Effector memory CD4-positive, alpha-beta T cell (primary cell): ENCODE results near the gene ECEL1.
"Not testable (repeated sequence)": the region's sequence is repeated elsewhere in the genome, so short reads cannot be mapped to it uniquely, and the experiment has no call there.

Experiments
- DNase-seq, 3 donors: peaks; one replicate each; pipeline ENCODE4 v3.0.0-alpha.2; 2020
- H3K27ac ChIP-seq: 2 replicates; pipeline ENCODE4 v1.7.0; 2013; ENCODE audit warnings: mild to moderate bottlenecking, low read length, moderate library complexity; ENCODE audit not compliant: insufficient read depth, poor library complexity, severe bottlenecking
- H3K27me3 ChIP-seq: replicated peaks from 2 replicates; pipeline ENCODE4 v1.7.0; 2013; ENCODE audit warnings: mild to moderate bottlenecking, low read length; ENCODE audit not compliant: insufficient read depth, control insufficient read depth, poor library complexity, severe bottlenecking
- H3K36me3 ChIP-seq: 2 replicates; pipeline ENCODE4 v1.7.0; 2013; ENCODE audit warnings: mild to moderate bottlenecking, low read length, moderate library complexity; ENCODE audit not compliant: control insufficient read depth, insufficient read depth
- H3K4me1 ChIP-seq: 2 replicates; pipeline ENCODE4 v1.7.0; 2013; ENCODE audit warnings: low read length, mild to moderate bottlenecking; ENCODE audit not compliant: control insufficient read depth, insufficient read depth, poor library complexity, severe bottlenecking
- H3K4me3 ChIP-seq: 2 replicates; pipeline ENCODE4 v1.7.0; 2013; ENCODE audit warnings: low read length, low read depth, mild to moderate bottlenecking; ENCODE audit not compliant: insufficient read depth, poor library complexity, severe bottlenecking
- H3K9me3 ChIP-seq: 2 replicates; pipeline ENCODE4 v1.7.0; 2013; ENCODE audit warnings: mild to moderate bottlenecking, low read length, moderate library complexity; ENCODE audit not compliant: control insufficient read depth

The ECEL1 gene

GRCh38 chr2:232447091-232447620 lies 40.5 kb downstream of the ECEL1 start:
- Histone ChIP-seq H3K9me3 (no peaks in the 10 kb centered on the region), H3K27me3 (no peaks in the 10 kb centered on the region), H3K27ac (no peak overlapping the region), H3K4me1 (no peaks in the 10 kb centered on the region), H3K4me3 (no peak overlapping the region), H3K36me3 (no peaks in the 10 kb centered on the region)
- DNase-seq = no peak

- not testable (repeated sequence) for H3K9me3 ChIP-seq, H3K4me3 ChIP-seq, H3K27ac ChIP-seq, DNase-seq, H3K27me3 ChIP-seq, H3K36me3 ChIP-seq, H3K4me1 ChIP-seq
These were observed 41.3 kb downstream of the ECEL1 start for GRCh38 chr2:232446266-232446777.

- H3K27ac ChIP-seq, H3K27me3 ChIP-seq: not testable (repeated sequence)
These were observed 42.3 kb downstream of the ECEL1 start for GRCh38 chr2:232445149-232445885.

GRCh38 chr2:232444409-232445148 lies 43.1 kb downstream of the ECEL1 start:
- Histone ChIP-seq H3K27ac (no peak overlapping the region), H3K36me3 (no peaks in the 10 kb centered on the region), H3K4me1 (no peaks in the 10 kb centered on the region), H3K27me3 (no peaks in the 10 kb centered on the region), H3K9me3 (no peaks in the 10 kb centered on the region), H3K4me3 (no peak overlapping the region)
- DNase-seq = peak in 2 of 3 donors; percentile 24 to 25

More at GRCh38 chr2:232445149-232445885, 42.3 kb downstream of the ECEL1 start:
- not testable (repeated sequence) for DNase-seq, H3K9me3 ChIP-seq, H3K4me1 ChIP-seq, H3K36me3 ChIP-seq, H3K4me3 ChIP-seq

- not testable (repeated sequence) for DNase-seq
These were observed 43.8 kb downstream of the ECEL1 start for GRCh38 chr2:232443669-232444408.

GRCh38 chr2:232443047-232443446 lies 44.6 kb downstream of the ECEL1 start:
- H3K9me3 ChIP-seq, H3K4me3 ChIP-seq, H3K36me3 ChIP-seq, H3K4me1 ChIP-seq, H3K27ac ChIP-seq, DNase-seq, H3K27me3 ChIP-seq: not testable (repeated sequence)

More at GRCh38 chr2:232443669-232444408, 43.8 kb downstream of the ECEL1 start:
- not testable (repeated sequence) for H3K36me3 ChIP-seq, H3K9me3 ChIP-seq, H3K27me3 ChIP-seq, H3K4me1 ChIP-seq, H3K27ac ChIP-seq, H3K4me3 ChIP-seq

- H3K27ac ChIP-seq, H3K27me3 ChIP-seq, H3K36me3 ChIP-seq, H3K4me3 ChIP-seq, H3K4me1 ChIP-seq, DNase-seq, H3K9me3 ChIP-seq: not testable (repeated sequence)
These were observed 45.2 kb downstream of the ECEL1 start for GRCh38 chr2:232442431-232442830.

GRCh38 chr2:232441922-232442321 lies 45.7 kb downstream of the ECEL1 start:
- H3K4me3 ChIP-seq, H3K27me3 ChIP-seq: not testable (repeated sequence)

GRCh38 chr2:232441147-232441651 lies 46.4 kb downstream of the ECEL1 start:
- no peaks in the 10 kb centered on the region for H3K4me1 ChIP-seq
- H3K27me3 ChIP-seq = no peaks in the 10 kb centered on the region
- H3K9me3 ChIP-seq = no peaks in the 10 kb centered on the region
- no peak overlapping the region for H3K4me3 ChIP-seq
- H3K27ac ChIP-seq = no peak overlapping the region
- H3K36me3 ChIP-seq = no peaks in the 10 kb centered on the region
- DNase-seq = no peak

More at GRCh38 chr2:232441922-232442321, 45.7 kb downstream of the ECEL1 start:
- not testable (repeated sequence) for H3K27ac ChIP-seq, H3K36me3 ChIP-seq, H3K4me1 ChIP-seq, DNase-seq, H3K9me3 ChIP-seq
